HG03354 (cell line): ENCODE results near the gene FIGLA.
"Not testable (repeated sequence)": the region's sequence is repeated elsewhere in the genome, so short reads cannot be mapped to it uniquely, and the experiment has no call there.

Experiments
- ATAC-seq: cut with Tn5 transposase; IDR thresholded peaks from one replicate; pipeline ENCODE4 v1.9.1; 2021; ENCODE audit warnings: mild to moderate bottlenecking; ENCODE audit not compliant: unreplicated experiment, poor library complexity, severe bottlenecking

The FIGLA gene

DNA sequence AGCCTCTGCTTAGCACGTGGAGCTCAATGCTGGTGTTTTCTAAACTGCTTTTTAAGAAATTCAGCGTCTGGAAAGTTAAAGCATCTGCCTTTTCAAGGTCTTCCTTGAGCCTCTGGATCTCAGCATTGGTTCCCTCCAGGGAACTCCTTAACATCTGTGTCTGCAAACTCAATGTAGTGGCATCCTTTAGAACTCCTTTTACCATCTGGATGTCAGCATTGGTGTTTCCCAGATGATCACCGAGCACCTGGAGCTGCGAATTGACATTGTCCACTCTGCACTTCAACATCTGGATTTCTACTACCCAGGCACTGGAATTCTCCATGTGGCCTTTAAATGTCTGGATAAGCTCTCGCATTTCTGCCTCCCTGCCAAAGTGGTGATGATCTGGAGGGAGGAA, 26.3 kb upstream of the FIGLA start:
- ATAC-seq = no peak

DNA sequence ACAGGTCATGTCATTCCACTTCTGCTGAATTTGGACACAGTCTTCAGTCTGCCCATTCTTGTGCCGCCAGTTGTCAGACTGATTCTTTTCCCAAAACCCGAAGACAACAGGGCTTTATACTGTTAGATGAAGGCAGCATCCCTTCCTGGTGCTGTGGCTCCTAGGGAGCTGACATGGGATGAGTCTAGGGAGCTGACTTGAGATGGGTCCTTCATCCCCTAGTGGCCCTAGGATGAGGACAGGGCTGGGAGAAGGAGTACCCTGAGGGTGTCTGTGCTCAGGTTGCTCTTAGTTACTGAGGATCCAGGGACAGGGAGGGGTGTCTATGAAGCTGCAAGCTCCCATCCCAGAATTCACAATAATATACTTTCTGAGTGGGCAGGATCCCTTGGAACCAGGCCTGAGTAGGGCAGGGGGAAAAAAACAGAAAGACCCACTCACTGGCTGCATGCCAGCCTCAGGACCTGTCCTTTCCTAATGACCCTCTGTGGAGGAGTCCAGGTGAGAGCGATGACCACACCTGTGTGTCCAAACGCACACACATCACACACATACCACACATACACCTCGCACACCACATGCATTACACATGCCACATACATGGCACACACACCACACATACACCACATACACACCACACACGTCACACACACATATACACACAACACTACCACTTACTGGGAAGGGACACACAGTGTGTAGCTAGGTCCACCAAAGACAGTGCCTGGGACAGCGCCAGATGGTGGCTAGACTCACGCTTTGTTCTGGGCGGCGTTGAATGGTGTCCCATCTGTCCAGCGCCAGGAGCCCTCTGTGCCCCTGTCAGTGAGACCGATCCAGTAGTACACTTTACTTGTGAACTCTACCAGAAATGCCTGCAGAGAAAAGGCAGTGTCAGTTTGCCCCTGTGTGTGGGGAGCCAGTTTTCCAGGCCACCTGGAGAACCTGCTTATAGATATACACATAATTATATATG, 18.8 kb upstream of the FIGLA start:
- no peak for ATAC-seq

DNA sequence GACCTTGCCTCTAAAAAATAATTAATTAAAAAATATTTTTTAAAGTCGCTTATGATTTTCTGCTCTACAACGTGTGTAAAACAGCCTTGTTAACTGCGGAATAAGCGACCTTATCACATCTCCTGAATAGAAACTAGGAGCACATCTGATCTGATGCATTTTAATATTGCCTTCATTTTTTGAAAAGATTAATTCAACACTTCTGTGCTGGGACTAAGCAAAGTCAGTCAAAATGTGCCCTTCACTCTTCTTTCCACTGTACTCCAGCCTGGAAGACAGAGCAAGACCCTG, 17.3 kb upstream of the FIGLA start:
- ATAC-seq = no peak

DNA sequence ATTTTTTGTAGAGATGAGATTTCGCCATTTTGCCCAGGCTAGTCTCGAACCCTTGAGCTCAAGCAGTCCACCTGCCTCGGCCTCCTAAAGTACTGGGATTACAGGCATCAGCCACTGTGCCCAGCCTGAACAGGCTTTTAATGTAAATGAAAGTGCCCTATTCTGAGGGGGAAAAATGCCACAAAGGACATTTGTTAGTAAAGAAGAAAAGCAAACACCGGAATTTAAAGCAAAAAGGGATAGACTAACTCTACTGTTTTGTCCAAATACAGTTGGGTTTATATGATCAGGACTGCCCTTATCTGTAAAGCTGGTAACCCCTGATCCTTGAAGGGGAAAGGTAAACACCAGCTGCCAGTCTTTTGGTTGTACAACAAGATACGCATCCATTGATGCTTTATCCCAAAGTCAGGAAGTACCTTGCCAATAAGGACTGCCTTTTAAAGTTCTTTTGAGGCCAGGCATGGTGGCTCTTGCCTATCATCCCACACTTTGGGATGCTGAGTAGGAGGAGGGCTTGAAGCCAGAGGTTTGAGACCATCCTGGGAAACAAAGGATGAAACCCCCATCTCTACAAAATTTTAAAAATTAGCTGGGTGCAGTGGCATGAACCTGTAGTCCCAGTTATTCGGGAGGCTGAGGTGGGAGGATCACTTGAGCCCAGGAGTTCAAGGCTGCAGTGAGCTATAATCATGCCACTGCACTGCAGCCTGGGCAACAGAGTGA, 16.8 kb upstream of the FIGLA start:
- no peak for ATAC-seq

DNA sequence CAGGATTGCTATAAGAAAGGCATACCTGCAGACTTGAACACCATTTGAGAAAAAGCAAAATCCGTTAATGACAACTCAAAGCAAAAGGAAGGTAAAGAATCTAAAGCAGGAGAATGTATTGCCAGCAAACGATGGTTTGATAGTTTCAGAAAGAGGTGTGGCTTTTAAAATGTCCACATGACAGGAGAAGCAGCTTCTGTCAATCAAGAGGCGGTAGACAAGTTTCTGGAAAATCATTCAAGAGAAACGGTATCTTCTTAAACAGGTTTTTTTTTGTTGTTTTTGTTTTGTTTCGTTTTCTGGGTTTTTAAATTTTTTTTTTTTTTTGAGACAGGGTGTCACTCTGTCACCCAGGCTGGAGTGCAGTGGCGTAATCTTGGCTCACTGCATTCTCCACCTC, 16.2 kb upstream of the FIGLA start:
- ATAC-seq = no peak

DNA sequence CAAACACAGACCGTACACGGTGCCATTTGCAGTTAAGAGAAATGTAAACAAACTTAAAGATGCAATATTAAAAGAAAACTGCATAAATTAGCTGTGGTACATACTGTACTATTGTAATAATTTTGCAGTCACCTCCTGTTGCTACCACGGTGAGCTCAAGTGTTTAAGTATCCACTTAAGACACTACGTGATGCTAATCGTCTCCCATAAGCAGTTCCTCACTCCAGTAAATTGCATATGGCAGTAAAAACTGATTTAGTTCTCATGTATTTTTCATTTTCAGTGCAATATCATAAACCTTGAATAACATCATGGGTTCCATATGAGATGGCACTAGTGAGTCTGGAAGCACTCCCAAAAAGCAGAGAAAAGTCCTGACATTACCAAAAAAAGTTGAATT, 15.6 kb upstream of the FIGLA start:
- ATAC-seq = no peak

DNA sequence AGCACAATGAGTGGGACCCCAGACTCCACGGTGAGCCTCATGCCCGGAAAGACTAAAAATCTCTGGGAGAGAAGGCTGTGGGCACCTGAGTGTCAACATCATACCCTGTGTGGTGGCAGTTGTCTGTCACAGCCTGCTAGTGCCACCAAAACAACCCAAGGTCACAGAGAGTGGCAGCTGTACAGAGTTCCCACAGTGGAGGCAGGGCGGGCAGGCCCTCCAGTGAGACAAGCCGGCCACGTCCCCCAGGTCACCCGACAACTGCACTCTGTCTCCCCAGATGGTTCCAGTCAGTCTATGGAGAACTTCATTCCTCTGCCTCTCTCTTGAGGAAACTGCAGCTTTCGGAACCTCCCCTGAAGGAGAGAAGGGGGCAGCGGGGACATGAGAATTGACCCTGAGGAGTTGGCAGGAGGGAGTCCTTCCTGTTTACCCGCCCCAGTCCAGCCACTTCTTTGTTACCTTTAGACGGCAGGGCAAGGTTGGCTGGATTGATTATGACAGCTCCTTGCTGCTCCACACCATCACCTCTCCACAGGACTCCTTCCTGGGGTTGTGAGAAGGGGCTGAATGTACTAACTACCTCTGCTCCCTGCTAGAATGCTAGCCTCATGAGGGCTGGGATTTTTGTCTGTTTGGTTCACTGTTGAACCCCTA, 11.3 kb upstream of the FIGLA start:
- ATAC-seq = no peak

DNA sequence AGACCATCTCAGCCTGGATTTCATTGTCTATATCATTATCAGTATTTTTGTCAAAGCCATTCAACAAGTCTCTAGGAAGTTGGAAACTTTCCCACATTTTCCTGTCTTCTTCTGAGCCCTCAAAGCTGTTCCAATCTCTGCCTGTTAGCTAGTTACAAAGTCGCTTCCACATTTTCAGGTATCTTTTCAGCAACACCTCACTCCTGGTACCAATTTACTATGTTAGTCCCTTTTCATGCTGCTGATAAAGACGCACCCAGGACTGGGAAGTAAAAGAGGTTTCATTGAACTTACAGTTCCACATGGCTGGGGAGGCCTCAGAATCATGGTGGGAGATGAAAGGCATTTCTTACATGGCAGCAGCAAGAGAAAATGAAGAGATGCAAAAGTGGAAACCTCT, 9.3 kb upstream of the FIGLA start:
- no peak for ATAC-seq

DNA sequence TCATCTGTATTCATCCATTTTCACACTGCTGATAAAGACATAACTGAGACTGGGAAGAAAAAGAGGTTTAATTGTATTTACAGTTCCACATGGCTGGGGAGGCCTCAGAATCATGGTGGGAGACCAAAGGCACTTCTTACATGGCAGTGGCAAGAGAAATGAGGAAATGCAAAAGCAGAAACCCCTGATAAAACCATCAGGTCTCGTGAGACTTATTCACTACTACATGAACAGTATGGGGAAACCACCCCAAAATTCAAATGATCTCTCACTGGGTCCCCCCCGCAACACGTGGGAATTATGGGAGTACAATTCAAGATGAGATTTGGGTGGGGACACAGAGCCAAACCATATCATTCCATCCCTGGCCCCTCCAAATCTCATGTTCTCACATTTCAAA, 7.6 kb upstream of the FIGLA start:
- ATAC-seq = not testable (repeated sequence)

DNA sequence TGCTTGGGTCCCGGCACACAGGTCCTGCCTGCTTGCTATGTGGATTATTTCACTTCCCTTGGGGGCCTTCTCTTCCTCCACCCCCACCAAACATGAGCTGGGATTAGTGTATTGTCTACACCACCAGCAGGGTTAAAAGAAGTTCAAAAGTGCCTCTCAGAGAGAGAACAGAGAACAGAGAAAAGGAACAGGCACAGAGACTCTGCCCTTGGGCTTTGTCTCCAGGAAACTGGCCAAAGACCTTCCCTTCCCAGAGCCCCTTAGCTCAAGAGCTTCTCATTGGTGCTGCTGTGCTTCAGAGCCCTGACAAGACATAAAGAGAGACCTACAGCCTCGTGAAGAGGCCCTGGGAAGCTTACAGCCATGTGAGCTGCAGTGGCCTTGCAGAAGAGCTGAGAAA, 7.1 kb upstream of the FIGLA start:
- ATAC-seq = no peak

DNA sequence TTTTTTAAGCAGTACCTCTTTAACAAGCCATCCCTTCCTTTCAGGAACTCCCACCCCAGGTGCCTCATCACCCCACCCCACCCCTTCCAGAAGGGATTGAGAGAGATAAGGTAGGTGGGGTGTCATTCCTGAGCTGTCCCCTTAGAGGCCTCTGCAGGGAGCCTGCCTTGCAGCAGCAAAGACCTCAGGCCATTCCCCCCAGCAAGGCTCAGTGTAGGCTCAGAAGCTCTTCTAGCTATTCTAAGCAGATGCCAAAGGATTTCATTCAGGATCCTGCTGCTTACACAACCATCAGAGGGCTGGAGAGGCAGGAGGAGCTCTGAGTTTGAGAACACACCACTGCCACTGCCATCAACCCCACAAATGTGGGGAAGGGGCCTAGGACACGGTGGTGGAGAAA, 5.8 kb upstream of the FIGLA start:
- ATAC-seq = no peak

DNA sequence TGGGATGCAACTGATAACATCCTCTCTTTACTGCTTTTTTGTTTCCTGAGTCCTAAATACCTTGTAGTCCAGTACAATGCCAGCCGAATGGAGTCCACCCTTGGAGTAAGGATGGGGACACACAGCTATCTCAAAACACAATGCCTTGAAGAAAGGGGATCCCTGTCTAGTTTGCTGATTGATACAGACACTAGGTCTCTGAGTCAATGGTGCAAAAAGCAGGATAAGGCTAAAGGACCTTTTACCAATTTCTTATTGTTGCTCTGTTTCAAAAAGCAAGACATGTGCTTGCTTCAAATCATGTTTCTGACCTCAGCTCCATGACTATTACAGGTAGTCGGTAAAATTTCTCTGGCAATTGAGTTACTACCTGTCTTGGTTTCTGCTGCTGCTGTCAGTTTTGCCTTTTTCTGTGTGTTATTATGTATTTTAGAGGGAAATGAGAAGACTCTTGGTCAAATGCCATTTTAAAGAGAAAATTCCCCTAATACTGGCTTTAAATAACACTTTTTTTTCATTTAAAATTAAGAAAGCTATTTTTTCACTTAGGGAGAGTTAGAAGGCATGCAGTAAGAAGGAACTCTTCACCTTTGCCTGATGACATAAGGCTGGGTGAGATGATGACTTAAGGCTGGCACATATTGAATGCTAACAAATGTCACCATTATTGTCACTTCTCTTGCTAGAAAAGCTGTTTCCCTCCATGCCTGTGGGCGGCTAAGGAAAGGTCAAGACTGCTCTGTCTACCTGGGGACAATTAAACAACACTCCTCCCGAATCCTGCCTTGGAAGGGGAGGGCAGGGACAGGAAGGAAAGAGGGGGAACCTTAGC, 4.9 kb upstream of the FIGLA start:
- ATAC-seq = no peak

DNA sequence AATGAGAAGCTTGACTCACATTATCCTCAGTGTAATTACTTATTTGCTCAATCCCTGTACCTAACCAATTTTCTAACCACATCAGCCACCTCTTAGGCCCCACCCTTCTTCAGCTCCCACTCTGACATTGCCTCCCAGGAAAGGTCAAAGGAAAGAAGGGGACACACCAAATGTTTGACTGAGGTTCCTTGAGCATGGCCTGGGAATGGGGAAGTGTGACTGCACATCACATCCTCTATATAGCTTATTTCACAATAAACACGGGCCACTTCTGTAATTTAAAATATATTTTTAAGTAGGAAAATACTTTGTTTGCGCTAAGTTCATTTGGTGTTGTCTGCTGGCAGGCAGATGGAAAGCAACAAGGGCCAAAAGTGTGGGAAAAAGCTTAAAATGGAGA, 3.0 kb upstream of the FIGLA start:
- ATAC-seq = no peak

DNA sequence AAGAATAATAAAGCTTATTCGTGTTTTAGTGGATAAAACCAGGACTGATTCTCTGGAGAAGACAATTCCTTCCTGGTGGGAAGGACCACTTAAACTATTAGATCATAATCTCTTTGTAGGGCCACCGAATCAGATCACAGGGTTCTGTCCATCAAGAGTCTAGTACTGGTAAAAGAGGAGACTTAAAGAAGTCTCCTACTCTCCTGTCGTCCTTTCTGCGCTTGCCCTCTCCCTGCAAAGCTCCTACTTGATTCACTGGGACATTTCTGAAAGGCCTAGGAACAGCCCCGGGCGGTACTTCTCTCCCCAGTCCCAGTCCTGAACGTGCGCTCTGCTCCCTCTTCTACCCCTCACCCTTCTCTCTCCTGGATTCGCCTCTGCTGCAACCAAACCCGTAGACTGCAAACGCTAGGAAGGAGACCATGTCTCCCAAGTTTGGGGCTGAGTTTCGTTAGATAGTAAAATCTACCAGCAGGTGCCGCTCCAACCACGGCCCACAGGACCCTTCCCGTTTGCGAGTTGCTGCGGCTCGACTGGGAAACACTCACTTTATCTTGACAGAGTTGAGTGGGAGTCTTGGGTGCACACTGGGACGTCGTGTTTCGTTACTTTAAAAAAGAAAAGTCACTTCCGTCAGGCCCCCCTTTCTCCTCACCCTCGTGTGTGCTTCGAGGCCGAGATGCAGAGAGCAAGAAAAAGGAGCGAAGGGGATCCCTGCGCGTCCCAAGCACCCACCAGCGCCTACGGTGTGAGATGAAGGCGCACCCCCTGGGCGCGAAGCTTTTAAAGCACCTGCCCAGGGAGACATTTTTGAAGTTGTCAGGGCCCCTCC, 923 bp downstream of the FIGLA start:
- peak; percentile 55 for ATAC-seq

DNA sequence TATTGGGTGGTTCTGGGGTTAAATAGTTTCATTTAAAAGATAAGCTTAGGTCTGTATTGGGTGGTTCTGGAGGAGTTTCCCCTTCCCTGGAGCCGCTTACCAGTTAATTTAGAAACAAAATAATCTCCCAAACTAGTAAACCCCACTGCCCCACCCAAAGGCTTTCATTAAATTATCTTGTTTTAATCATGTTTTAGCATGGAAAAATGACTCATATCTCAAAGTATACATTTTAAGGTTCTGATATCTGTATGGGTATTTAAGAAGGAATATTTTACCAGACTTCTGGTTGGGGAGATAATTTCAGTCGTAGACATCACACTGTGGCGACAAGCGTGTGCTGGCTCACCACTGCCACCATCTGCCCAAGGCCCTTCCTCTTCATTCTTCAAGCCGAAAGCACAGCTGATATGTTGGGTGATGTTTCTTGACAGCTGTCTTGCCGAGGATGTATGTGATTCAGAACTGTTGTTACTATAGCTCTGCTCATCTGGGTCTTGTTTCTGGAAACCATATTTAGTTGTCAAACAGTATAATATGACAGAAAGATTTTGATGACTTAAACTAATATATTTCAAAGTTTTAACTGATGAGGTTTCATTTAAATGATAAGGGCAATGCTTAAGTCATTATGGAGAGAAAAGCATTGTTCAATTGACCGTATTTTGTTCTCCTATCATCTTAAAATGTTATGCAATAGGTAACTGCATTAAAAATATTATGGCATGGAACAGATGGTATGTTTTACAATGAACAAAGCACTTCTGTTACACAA, 5.1 kb downstream of the FIGLA start:
- peak; percentile 53 for ATAC-seq

DNA sequence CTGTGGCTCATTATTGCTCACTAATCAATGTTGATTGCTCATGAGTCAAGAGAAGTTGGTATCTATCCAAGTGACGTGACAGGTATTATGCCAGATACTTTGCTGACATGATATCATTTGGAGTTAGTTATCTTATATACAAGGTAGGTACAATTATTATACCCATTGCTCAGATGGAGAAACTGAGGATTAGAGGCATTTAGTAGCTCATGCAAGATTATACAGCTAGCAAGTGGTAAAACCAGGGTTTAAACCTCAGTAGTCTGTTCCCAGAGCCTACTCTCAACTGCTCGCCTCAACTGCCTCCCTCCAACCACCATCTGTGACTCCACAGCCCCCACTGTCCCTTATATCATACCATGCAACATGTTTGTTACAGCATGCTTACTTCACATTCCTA, 6.1 kb downstream of the FIGLA start:
- ATAC-seq = no peak

DNA sequence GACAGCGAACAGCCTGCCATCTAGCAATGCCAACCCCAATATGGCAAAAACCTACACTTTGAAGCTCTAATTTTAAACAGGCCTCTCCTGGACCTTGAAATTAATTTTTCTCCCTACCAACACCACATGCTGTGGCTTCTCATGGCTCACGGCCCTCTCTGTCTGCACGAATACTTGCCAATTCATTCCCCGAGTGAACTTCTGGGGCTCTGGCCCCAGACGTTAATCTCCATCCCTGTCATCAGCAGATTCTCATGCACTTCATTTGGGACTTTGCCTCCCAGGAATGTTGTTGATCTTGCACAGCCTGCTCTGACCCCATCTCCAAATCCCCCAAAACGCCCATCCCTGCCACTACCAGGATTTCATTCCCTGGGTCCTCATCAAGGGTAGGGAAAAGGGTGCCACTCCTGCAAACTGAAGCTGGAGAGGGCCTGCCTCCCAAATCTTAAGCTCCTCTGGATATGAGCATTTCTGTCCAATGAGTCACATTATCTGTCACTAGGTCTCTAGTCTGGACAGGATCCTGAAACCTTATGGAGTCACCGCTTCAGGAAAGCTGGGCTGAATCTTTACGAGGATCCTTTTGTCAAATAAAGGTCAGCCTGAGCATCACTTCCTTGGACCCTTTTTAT, 10.4 kb downstream of the FIGLA start:
- no peak for ATAC-seq

DNA sequence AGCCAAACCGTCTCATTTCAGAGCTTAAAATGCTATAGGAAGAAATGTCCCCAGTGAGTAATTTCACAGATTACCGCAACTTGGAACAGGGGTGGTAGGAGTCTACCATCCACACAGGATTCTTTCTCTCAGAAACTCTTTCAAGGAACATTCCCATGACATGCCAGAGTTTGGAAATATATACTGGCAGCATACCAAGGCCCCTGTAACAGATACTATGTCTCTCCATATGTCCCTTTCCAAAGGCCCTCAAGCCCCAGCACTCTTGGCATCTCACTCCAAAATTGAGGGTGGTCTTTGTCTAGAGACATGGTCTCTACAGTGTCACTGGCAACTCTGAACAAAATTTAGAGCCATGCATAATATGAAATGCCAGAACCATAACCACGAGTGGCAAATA, 11.0 kb downstream of the FIGLA start:
- ATAC-seq = no peak
